HG03575 (cell line): ENCODE measurements around the gene ZNF32.

Experiments
- ATAC-seq: cut with Tn5 transposase; IDR thresholded peaks from one replicate; pipeline ENCODE4 v1.9.1; 2021; ENCODE audit not compliant: unreplicated experiment, insufficient number of reproducible peaks, low FRiP score; ENCODE audit errors: extremely low read depth

Gene ZNF32, protein sequence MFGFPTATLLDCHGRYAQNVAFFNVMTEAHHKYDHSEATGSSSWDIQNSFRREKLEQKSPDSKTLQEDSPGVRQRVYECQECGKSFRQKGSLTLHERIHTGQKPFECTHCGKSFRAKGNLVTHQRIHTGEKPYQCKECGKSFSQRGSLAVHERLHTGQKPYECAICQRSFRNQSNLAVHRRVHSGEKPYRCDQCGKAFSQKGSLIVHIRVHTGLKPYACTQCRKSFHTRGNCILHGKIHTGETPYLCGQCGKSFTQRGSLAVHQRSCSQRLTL

GRCh38 chr10:43648398-43649184 is at the start of gene ZNF32:
TSS of gene ZNF32 (minus strand) at chr10:43648881. CDS start at chr10:43646133, 2,748 bp downstream.
- peak; percentile 98 for ATAC-seq

- ATAC-seq, result no peak
These were observed 49.5 kb upstream of the ZNF32 start for GRCh38 chr10:43698156-43698555.

GRCh38 chr10:43696909-43697483 is 48.3 kb upstream of the ZNF32 start:
- no peak for ATAC-seq

DNA sequence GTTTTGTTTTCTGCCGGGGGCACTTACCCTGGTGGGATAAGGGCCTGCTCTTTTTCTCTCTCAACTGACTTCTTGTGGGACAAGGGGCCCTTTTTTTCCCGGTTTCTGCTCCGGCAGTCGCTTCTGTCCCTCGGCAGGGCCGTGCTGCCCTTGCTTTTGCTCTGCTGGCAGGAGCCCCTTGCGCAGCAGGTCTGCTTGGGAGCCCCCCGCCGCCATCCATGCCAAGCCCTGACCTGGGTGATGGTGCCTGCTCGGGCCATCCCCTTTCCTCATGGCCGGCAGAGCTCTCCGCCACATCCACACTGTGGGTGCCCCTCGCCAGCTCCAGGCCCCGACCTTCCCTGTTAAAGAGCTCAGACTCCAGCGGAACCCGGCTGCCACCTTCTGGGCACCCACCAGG is 47.0 kb upstream of the ZNF32 start:
- no peak for ATAC-seq

DNA sequence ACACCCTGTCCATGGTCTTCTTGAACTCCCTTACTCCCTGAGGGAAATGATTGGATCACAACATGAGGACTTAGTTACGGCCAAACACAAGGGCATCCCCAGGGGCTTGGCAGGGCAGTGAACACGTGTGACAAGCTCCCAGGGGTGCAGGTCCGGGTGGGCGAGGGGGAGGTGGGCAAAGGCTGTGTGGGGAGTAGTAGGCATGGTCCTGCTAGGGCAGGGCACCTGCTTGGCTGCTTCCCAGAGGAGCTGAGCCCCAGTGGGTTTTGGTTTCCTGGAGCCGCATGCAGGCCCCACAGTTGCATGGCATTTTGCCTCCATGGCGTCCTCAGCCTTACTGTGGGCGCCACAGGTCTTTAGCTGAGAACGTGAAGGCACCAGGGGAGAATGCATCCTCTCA is 46.6 kb upstream of the ZNF32 start:
- ATAC-seq, result no peak

- ATAC-seq, result no peak
These were observed 45.8 kb upstream of the ZNF32 start for GRCh38 chr10:43694526-43694925.

GRCh38 chr10:43693602-43694001 is 44.9 kb upstream of the ZNF32 start:
- ATAC-seq, result no peak

DNA sequence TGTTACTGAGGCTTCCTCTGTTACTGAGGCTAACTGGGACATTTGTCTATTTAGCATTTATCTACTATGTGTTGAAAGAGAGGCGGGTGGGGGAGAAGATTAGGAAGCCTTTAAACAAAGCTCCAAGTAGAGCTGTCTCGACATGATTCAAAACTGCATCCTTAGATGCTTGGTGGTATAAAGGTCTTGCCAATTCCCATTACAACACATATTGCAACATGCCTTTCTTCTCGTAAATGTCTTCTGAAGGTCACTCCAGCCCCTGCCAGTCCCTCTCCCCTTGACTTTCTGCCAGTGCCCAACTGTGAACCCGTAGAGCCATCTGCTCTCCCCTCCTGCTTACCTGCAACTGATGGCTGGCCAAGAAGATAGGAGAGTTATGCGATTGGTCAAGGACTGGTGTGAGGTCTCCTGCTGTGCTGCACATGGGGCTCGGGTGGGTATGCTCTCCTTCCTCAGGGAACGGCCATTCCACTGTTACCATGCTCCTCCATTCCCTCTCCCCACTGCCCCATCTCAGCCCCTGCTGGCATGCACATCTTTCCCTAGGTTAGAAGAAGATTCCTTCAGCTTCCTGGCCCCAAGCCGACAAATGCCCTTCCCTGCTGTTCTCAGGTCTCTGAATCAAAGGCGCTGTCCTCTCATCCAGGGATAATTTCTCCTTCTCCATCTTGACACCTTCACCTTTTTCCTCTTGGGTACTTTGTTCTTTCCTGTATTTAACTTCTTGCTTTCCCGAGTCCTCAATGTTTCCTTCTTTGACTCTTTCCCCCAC is 43.6 kb upstream of the ZNF32 start:
- ATAC-seq, result no peak

DNA sequence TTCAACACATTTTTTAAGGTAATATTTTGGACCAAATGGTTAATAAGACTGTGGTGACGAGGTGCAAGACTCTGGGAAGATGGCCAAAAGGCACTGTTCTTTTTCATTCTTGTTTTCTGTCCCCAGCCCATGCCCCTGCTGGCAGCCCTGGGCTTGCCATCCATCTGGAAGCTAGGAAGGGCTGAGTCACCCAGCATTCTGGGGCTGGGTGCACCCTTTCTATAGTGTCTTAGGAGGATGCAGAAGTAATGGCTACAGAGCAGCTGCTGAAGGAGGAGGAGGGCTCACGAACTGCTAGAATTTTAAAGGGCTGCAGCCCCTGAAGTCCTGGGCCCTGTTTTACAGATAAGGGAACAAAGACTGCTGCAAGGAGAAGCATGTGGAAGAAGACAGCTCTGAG is 42.8 kb upstream of the ZNF32 start:
- ATAC-seq, result no peak

DNA sequence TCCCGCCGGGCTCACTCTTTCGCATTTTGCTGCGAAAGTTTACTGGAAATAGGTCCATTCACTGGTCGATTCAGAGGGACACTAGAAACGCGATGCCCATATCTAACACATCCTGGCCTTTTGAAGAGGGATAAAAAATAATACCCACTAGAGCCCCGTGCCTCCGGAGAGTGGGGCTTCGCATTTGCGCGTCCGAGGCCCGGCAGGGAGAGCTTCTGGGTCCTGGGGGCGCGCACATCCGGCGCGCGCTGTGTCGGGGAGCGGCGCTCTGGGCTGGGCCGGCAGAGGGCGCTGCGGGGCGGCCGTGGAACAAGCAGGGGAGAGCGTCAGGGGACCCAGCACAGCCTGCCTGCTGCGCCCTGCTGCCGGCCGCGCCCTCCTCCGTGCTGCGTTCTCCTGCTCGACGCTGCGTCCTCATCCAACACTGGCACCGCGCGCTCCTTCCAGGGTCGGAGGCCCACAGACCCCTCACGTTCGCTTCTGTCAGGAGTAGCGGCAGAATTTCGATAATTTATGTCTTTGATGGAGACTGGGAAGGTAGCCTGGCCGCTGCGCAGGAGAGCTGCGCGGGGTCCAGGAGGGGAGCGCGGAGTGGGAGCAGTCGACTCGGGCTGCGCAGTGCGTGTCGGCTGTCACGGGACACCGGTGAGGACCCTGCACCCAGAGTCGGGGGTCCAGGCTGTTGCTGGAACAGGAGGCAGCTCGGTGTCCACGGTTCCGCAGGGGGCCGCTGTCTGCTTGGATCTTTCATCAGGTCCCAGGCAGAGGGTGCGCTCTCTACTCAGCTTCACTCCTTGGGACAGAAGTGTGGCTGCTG is 41.5 kb upstream of the ZNF32 start:
- ATAC-seq, result peak; percentile 82

DNA sequence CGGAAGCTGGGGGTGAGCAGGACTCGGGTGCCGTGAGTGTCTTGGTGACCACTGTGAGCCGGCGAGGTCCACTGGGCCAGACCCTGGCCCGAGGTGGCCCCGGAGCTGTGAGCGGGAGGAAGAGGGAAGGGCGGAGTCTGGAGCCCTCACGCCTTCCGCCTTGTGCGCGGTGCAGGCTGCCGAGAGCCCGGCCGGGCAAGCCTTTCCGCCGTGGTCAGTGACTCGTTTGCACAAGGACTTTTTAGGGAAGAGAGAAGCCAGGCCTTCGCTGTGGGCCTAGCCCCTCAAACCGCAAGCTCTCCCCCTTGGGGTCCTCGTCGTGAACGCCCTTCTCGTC is 40.9 kb upstream of the ZNF32 start:
- no peak for ATAC-seq

GRCh38 chr10:43689007-43689491 is 40.4 kb upstream of the ZNF32 start:
- no peak for ATAC-seq

GRCh38 chr10:43688348-43688892 is 39.7 kb upstream of the ZNF32 start:
- ATAC-seq, result no peak

DNA sequence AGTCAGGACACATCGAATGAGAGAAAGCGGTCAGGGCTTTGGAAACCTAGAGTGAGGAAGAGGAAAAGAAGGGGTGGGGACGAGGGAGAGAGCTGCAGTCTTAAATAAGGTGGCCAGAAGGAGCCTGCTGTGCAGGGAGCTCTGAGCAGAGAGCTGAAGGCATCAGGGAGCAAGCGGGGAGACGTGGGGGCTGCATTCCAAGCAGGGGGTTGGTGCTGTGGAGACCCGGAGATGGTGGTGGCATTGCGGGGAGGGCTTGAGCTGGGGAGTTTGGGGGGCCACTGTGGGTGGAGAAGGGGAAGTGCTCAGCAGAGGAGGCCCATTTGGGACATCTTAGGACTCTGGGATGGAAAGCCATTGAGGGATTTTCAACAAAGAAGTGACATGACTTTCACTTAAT is 38.7 kb upstream of the ZNF32 start:
- ATAC-seq, result no peak

- no peak for ATAC-seq
These were observed 37.7 kb upstream of the ZNF32 start for GRCh38 chr10:43686414-43686813.

DNA sequence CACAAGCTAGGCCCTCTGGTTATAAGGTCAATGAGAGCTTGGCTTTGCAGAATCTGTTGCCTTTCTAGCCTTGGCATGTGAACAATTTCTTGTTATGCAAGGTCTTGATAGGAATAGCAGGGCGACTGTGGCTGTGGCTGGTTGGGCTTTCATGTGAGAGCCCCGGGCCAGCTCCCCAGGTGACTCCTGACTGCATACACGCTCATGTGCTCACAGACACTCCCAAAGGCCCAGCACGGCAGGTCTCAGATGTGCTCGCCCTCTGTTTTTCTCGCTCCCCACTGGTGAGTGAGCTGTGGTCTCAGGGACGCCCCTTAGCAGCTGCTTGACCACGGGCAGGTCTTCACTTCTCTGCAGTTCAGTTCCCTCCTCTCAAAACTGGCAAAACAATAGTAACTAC is 37.1 kb upstream of the ZNF32 start:
- ATAC-seq, result no peak

DNA sequence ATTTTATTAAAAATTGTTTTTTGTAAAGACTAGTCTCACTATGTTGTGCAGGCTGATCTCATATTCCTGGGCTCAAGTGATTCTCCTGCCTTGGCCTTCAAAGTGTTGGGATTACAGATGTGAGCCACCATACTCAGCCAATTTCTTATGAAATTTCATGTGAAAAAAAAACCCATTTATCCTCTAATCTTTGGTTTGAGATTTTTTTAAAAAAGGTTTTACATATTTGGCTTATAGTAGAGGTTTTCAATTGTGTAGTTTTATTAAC is 35.5 kb upstream of the ZNF32 start:
- no peak for ATAC-seq

DNA sequence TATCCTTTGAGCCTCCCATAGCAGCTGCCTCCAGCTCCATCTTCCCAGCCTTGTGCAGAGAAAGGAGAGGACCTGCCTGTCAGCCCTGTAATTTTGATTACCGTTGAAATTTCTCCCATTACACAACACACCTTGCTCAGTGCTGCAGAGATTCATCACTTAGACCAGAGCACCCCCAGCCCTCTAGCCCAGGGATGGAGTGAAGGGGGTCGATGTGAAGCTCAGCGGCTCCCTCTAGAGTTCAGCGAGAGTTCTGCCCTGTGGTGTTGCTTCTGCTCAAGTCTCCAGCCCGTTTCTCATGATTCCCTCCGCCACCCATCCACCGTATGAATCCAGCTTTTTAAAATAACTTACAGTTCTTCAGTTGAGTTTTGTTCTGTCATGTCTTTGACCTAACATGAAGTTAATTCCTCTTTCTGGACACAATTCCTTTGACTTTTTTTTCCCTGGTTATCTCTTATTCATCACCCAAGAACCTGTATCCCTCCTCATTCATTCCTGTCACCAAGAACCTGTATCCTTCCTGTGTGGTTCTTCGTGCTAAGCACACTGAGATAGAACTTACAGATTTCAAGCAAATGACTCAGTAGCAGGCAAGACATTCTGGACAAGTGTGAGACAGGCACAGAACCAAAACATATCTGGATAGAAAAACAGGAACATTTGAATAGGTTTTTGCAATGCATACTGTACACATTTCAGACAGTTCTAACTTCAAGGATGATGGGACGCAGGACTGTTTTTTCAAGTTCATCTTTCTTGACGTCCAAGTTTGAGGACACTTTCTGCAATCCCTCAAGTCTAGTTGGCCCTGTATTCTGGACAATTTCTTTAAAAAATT is 35.0 kb upstream of the ZNF32 start:
- ATAC-seq, result no peak
